ENCODE measurements around the gene EYA3. TPM values are rescaled to one million over a fixed set of nuclear protein-coding genes. Genes with fewer than 3 reads are reported as not detected.

Gene EYA3
- total RNA-seq, 1 donor from 2014 or later = 16.0 TPM

GRCh38 chr1:28074892-28075511, 13.4 kb downstream of the EYA3 start:
- TF ChIP-seq POLR2AphosphoS5 (IDR thresholded peaks at IDR 0.05; ENCODE audit: insufficient read depth in 1 of 2, low read depth in 1 of 2) (no peak), POLR2A (IDR thresholded peaks at IDR 0.05) (no peak)
- TF ChIP-seq, protein P1, sequence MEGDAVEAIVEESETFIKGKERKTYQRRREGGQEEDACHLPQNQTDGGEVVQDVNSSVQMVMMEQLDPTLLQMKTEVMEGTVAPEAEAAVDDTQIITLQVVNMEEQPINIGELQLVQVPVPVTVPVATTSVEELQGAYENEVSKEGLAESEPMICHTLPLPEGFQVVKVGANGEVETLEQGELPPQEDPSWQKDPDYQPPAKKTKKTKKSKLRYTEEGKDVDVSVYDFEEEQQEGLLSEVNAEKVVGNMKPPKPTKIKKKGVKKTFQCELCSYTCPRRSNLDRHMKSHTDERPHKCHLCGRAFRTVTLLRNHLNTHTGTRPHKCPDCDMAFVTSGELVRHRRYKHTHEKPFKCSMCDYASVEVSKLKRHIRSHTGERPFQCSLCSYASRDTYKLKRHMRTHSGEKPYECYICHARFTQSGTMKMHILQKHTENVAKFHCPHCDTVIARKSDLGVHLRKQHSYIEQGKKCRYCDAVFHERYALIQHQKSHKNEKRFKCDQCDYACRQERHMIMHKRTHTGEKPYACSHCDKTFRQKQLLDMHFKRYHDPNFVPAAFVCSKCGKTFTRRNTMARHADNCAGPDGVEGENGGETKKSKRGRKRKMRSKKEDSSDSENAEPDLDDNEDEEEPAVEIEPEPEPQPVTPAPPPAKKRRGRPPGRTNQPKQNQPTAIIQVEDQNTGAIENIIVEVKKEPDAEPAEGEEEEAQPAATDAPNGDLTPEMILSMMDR (IDR thresholded peaks at IDR 0.05) = no peak
- no peaks in the 10 kb centered on the region for H3K27me3 ChIP-seq
- no peak overlapping the region for H3K27ac ChIP-seq
- H3K4me1 ChIP-seq = peaks cover 23% of the 10 kb centered on the region
- intact Hi-C loops (cut with DNase I) = no loop called here
- DNase-seq (ENCODE audit: extremely low spot score in 2 of 2) = no peak
- H3K36me3 ChIP-seq = peaks cover 0 to 4% of the 10 kb centered on the region in 2 donors
- H3K4me3 ChIP-seq = no peak overlapping the region
- H3K9me3 ChIP-seq = no peaks in the 10 kb centered on the region

- peaks cover 15% of the 10 kb centered on the region for H3K4me1 ChIP-seq
- H3K4me3 ChIP-seq = no peak overlapping the region
- no peaks in the 10 kb centered on the region for H3K9me3 ChIP-seq
- no peak for DNase-seq (ENCODE audit: extremely low spot score in 2 of 2)
- intact Hi-C loops (cut with DNase I) = no loop called here
- TF ChIP-seq POLR2A (IDR thresholded peaks at IDR 0.05) = no peak
- no peak overlapping the region for H3K27ac ChIP-seq
- no peaks in the 10 kb centered on the region for H3K36me3 ChIP-seq
- H3K27me3 ChIP-seq = no peaks in the 10 kb centered on the region
Measured at GRCh38 chr1:28073867-28074266, 14.5 kb downstream of the EYA3 start.

DNA sequence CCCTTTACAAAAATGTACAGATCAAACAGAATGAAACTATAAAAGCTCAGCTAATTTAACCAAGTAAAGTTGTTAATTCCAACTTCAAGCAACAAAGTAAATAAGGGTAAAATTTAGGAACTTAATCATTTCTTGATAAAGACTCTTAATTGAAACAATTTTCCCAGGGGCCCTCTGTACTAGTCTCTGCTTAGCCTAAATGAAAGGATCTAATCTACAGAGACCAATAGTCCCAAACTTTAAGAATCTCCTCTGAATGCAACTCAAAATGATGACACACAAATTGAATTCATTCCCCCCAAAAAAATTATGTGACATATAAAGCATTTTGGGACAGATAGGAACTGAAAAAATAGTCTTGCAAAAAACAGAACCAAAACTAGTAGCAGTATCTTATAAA, 16.6 kb downstream of the EYA3 start:
- Histone ChIP-seq H3K36me3 (no peaks in the 10 kb centered on the region), H3K27ac (no peak overlapping the region), H3K27me3 (no peaks in the 10 kb centered on the region), H3K4me1 (peaks cover 18% of the 10 kb centered on the region), H3K4me3 (no peak overlapping the region), H3K9me3 (no peaks in the 10 kb centered on the region)
- TF ChIP-seq, protein P1 (IDR thresholded peaks at IDR 0.05) = no peak
- no peak for TF ChIP-seq POLR2AphosphoS5 (IDR thresholded peaks at IDR 0.05; ENCODE audit: insufficient read depth in 1 of 2, low read depth in 1 of 2)
- no peak for TF ChIP-seq POLR2A (IDR thresholded peaks at IDR 0.05)
- DNase-seq (ENCODE audit: extremely low spot score in 2 of 2) = no peak
- intact Hi-C loops (cut with DNase I) = no loop called here

GRCh38 chr1:28070725-28071593, 17.5 kb downstream of the EYA3 start:
- H3K4me3 ChIP-seq = no peak overlapping the region
- TF ChIP-seq POLR2AphosphoS5 (IDR thresholded peaks at IDR 0.05; ENCODE audit: insufficient read depth in 1 of 2, low read depth in 1 of 2) (no peak), POLR2A (IDR thresholded peaks at IDR 0.05) (no peak)
- TF ChIP-seq, protein P1 (IDR thresholded peaks at IDR 0.05) = no peak
- H3K27ac ChIP-seq = no peak overlapping the region
- no peaks in the 10 kb centered on the region for H3K9me3 ChIP-seq
- intact Hi-C loops (cut with DNase I) = no loop called here
- no peak for DNase-seq (ENCODE audit: extremely low spot score in 2 of 2)
- H3K4me1 ChIP-seq = peaks cover 20% of the 10 kb centered on the region
- no peaks in the 10 kb centered on the region for H3K36me3 ChIP-seq
- no peaks in the 10 kb centered on the region for H3K27me3 ChIP-seq

DNA sequence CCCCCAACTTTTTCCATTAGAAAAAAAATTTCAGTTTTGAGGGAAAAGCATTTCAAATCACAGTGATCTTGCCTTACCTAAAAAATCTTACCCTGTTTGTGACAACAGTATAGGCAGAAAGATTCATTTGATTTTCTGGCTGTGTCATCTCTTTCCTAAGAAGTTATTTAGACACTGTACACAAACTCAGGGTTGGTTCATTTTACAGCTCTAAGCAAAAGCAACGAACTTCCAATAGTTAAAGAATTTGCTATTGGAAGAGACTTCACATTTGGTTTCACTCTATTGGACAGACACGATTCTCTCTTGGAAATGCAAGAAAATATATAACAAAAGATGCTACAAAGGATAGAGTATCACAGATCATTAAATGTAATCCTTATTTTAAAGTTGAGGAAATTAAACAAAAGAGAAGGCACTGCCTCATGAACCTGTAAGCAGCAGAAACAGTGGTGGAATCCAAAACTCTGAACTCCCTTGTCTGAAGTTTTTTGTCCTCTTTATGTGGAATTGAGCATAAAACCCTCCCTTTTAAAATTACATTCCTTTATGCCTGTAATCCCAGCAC, 20.8 kb downstream of the EYA3 start:
- no peak for DNase-seq (ENCODE audit: extremely low spot score in 2 of 2)
- TF ChIP-seq POLR2AphosphoS5 (IDR thresholded peaks at IDR 0.05; ENCODE audit: insufficient read depth in 1 of 2, low read depth in 1 of 2) (no peak), POLR2A (IDR thresholded peaks at IDR 0.05) (no peak)
- TF ChIP-seq, protein P1 (IDR thresholded peaks at IDR 0.05) = no peak
- intact Hi-C loops (cut with DNase I) = no loop called here

More for the DNA sequence above, 20.8 kb downstream of the EYA3 start:
- Histone ChIP-seq H3K27ac (no peak overlapping the region), H3K27me3 (no peaks in the 10 kb centered on the region), H3K9me3 (no peaks in the 10 kb centered on the region), H3K4me1 (peaks cover 14% of the 10 kb centered on the region), H3K4me3 (no peak overlapping the region), H3K36me3 (no peaks in the 10 kb centered on the region)

Measured in vagina (tissue), 2 donors.